H1 (cell line): ENCODE data around the gene RPRML.

Source experiments
- BCL11A ChIP-seq, 2 experiments: IDR thresholded peaks; one replicate each; pipeline ENCODE4 v1.6.1; 2011; ENCODE audit warnings: low read depth in 2 of 2, low read length in 2 of 2, mild to moderate bottlenecking in 2 of 2
- GTF2F1 ChIP-seq: IDR thresholded peaks from 2 replicates; pipeline ENCODE4 v1.6.1; 2012; ENCODE audit warnings: low read depth, low read length, improper control_type of control experiment, borderline replicate concordance
- POLR2AphosphoS5 ChIP-seq: IDR thresholded peaks from 2 replicates; pipeline ENCODE4 v1.6.1; 2011; ENCODE audit warnings: low read depth, low read length

DNA sequence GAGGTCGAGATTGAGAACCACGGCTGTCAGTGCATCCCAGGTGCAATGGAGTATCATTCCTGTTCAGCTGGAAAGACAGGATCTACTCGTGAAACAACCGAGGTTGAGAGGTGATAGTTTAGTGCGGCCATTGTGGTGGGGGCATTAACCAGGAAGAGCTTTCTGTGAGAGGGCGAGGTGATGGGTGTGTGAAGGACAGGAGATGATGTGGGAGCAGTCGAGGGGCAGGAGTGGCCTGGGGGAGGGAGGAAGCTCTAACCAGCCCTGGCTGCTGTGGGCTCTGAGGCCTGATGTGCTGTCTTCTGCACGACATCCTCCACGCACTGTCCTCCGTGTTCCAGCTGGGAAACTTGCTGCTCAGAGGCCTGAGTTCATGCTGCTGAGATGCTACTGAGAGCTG, 34.1 kb downstream of the RPRML start:
- peak; percentile 28; the same call in 1 of the 2 replicates for TF ChIP-seq POLR2AphosphoS5
- TF ChIP-seq BCL11A (IDR thresholded peaks at IDR 0.05; ENCODE audit: low read depth in 2 of 2, low read length in 2 of 2): no peak
- no peak for TF ChIP-seq GTF2F1
